SW 1271 (cell line): ENCODE results near the gene ZNF384.
"Not testable (repeated sequence)": the region's sequence is repeated elsewhere in the genome, so short reads cannot be mapped to it uniquely, and the experiment has no call there.

Experiments
- DNase-seq, 2 experiments: peaks; one replicate each; lab custom pipeline; 2025; lab: John Stamatoyannopoulos, UW

ZNF384 gene

DNA sequence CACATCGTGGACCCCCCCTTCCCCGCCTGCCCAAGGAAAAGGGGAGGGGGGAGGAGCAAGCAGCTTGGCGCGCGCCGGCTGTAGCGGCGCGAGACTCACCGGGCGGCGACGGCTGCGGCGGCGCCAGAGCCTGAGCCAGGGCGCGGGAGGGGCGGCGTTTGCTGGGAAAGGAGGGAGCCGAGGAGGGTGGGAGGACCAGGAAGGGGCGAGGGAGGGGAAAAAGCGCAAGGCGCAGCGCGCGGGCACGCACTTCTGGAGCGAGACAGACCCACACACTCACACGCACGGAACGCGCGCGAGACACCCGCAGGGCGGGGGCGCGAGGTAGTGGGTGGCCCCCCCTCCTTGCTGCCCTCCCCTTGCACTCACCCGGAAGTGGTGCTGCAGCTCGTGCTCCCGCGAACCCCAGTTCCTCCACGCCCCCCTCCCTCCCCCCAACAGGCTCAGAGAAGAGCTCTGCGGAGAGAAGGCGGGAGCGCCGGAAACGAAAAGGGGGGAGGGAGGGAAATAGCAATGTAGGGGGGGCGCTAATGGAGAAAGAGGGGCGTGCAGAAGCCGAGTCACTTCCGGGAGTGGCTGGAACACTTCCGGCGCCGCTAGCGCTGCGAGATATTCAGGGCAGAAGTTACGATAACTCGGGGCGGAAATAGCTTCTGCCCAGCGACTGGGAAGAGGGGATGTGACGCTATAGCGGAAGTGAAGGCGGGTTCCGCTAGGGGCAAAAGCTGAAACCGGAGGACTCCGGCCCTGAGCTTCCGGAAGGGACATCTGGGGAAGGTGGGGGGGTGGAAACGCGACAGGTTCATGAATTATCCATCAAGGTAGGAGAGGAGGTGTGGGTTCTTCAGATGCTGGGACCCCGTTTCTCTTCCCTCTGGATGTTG lies at the start of gene ZNF384:
Gene ZNF384, minus strand, starts transcription at position 377 of the 884 bp plus-strand sequence. CDS start 9,855 bp downstream, outside the sequence.
- DNase-seq = peak; percentile 99 to 100

DNA sequence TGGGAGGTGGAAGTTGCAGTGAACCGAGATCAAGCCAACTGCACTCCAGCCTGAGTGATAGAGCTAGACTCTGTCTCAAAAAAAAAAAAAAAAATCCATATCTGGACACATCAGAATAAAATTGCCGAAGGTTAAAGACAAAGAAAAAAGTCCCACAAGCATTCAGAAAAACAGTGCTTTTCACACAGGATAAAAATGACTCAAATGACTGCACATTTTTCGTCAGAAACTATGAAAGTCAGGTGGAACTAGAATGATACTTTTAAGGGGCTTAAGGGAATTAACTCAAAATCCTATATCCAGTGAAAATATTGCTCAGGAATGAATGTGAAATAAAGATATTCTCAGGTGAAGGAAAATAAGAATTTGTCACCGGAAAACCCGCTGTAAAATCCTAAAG lies 47.6 kb upstream of the ZNF384 start:
- no peak for DNase-seq

DNA sequence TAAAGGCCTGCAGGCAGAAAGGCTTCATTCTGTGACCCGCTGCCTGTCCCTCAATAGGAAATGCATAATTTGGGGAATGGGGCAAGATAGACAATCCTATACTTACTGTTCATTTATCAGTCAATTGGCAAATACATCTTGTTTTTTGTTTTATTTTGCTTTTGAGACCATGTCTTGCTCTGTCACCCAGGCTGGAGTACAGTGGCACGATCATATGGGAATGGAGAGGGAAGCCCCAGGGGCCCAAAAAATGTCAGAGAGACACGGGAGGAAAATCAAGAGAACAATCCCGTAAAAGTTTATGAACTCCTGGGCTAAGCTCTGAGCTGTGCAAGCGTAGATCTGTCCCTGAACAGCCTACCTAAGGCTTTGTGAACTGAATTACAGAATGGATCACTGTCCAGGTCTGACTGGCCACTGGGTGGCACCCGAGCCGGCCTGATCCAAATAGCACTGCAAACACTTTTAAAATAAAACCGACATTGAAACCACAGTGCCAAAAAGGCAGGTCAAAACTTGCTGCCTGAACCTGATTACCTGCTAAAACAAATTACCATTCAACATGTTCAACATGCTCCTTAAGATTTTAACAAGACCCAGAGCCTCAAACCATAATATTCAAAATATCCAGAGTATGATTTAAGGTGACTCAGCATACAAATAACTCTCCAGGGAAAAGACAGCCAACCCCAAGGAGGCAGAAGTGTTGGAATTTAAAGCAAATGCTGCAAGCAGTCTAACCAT lies 46.4 kb upstream of the ZNF384 start:
- peak in 1 of 2 experiments; percentile 57 for DNase-seq

DNA sequence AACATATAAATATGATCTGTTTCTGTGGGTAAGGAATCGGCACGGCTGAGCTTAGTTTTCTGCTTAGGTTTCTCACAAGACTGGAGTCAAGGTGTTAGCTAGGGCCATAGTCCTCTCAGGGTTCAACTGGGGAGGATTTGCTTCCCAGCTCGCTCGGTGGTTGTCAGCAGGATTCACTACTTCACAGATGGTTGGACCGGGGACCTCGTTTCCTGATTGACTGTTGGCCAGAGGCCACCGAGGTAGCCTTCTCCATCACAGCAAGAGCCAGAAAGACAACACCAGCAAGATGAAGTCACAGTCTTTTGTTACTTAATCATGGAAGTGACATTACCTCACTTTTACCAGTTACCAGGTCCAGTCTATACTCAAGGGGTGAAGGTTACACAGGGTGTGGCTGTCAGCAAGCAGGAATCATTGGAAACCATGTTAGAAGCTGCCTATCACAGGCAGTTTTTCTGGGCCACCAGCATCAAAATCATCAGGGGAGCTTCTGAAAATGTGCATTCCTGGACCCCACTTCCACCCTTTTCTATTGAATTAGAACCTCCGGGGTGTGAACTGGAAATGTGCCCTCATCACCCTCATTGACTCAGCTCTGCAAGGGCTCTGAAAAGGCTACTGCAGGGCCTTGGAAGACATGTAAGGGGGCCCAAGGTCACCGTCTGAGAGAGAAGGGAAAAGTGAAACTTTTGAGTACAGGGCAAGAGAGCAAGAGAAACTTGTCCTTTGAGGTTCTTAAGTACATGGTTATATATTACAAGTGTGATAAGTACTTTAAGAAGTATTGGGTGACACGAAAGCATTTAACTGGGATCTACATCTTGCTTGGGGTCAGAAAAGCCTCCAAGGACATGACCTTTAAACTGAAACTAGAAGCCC lies 45.6 kb upstream of the ZNF384 start:
- no peak for DNase-seq

DNA sequence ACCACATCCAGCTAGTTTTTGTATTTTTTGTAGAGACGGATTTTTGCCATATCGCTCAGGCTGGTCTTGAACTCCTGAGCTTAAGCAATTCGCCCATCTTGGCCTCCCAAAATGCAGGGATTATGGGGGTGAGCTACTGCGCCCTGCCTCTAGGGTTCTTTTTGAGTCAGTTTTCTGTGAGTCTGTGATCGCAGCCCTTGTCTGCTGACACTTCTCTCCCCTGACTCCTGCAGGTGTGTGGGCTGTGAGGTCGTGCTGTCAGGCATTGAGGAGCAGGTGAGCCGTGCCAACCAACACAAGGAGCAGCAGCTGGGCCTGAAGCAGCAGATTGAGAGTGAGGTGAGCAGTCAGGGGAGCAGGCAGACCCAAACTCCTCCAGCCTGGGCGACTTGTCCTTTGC lies 41.0 kb upstream of the ZNF384 start:
- no peak for DNase-seq

DNA sequence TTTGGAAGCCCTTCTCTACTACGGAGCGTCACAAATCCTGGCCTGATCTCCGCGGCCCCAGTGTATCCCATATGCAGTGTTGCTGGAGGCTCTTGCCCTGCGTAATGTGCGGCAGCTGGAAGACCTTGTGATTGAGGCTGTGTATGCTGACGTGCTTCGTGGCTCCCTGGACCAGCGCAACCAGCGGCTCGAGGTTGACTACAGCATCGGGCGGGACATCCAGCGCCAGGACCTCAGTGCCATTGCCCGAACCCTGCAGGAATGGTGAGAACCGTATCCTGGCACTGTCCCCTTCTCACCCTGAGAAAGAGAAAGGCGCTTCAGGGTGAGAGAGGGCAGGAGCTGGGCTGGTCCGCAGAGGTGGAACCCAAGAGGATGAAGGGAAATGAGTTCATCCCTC lies 40.0 kb upstream of the ZNF384 start:
- no peak for DNase-seq

DNA sequence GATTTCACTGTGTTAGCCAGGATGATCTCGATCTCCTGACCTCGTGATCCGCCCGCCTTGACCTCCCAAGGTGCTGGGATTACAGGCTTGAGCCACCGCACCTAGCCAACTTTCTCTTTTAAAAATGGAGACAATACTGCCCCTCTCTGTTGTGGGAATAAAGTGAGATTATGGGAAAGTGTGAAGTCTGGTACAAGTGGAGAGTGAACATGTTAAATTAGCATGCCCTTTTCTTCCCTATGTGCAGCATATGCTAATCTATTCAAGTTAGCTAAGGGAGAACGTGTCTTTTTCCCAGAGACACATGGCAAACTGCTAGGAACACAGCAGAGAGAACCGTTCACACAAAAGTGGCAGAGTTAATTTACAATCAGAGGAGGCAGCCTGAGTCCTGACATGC lies 36.2 kb upstream of the ZNF384 start:
- DNase-seq = no peak

DNA sequence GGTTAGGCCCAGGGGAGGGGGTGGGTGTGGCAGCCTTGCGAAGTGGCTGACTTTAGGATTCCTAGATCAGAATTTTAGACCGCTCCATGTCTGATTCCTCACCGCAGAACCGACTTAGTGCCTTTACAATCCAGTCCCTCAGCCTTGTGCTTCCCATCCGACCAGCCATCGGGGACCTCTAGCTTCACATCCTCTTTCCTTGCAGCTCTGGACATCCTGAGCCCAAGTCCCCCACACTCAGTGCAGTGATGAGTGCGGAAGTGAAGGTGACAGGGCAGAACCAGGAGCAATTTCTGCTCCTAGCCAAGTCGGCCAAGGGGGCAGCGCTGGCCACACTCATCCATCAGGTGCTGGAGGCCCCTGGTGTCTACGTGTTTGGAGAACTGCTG lies 35.2 kb upstream of the ZNF384 start:
- DNase-seq = peak in 1 of 2 experiments; percentile 59

DNA sequence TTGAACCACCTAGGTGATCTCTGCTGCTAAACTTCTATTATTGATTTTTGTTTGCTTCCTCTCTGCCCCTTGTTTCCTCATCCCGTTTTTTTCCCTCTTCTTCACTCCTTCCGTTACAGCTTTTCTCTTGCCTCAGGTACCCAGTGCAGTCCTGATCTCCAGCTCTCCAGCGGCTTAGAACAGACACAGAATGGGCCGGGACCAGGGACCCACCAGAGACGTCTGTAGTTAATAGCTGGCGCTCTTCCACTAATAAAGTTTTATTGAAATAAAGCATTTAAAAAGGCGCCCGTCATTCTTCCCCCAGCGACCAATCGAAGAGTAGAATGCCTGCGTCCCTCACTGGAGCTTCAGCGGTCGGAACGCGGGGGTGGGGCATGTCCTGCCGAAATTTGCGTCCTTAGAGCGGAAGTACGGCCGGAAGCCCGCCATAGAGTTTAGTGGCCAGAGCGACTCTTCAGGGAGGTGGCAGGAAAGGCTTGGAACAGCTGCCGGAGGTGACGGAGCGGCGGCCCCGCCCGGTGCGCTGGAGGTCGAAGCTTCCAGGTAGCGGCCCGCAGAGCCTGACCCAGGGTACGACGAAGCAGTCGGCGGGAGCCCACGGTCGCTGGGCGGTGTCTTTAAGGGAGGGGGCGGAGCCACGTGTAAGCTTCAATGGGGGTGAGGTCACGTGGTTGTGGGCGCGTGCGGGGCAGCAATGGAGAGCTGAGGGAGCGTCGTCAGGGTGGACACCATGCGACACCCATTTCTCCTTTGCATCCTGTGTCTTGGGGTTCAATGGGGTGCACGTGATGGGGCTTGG lies 34.6 kb upstream of the ZNF384 start, which contains the start of gene COPS7A:
Gene COPS7A, plus strand, starts transcription at position 440 of the 802 bp plus-strand sequence. CDS start 611 bp downstream, outside the sequence.
- peak; percentile 98 to 99 for DNase-seq

DNA sequence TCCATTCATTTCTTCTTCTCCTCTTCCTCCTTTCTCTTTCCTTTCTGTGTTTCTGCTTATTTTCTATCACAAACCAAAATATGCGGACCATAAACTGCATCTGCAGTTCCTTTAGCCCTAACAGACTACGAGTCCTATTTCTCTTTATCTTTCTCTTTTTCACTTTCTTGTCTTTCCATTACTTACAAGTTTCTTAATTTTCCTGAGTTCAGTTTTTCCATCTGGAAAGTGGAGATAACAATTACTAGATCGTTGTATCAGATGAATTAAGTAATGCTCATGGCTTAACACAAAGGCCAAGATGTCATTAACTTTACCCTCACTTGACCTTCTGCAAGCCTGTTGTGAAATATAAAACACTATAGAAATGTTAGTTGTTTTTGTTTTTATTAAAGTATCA lies 33.7 kb upstream of the ZNF384 start:
- no peak for DNase-seq

DNA sequence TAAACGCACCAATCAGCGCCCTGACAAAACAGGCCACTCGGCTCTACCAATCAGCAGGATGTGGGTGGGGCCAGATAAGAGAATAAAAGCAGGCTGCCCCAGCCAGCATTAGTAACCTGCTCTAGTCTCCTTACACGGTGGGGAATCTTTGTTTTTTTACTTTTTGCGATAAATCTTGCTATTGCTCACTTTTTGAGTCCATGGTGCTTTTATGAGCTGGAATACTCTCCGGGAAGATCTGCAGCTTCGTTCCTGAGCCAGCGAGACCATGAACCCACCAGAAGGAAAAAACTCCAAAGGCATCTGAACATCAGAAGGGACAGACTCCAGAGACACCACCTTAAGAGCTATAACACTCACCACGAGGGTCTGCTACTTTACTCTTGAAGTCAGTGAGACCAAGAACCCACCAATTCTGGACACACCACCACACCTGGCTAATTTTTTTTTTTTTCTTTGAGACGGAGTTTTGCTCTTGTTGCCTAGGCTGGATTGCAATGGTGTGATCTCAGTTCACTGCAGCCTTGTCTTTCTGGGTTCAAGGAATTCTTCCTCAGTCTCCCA lies 27.8 kb upstream of the ZNF384 start:
- DNase-seq = no peak

DNA sequence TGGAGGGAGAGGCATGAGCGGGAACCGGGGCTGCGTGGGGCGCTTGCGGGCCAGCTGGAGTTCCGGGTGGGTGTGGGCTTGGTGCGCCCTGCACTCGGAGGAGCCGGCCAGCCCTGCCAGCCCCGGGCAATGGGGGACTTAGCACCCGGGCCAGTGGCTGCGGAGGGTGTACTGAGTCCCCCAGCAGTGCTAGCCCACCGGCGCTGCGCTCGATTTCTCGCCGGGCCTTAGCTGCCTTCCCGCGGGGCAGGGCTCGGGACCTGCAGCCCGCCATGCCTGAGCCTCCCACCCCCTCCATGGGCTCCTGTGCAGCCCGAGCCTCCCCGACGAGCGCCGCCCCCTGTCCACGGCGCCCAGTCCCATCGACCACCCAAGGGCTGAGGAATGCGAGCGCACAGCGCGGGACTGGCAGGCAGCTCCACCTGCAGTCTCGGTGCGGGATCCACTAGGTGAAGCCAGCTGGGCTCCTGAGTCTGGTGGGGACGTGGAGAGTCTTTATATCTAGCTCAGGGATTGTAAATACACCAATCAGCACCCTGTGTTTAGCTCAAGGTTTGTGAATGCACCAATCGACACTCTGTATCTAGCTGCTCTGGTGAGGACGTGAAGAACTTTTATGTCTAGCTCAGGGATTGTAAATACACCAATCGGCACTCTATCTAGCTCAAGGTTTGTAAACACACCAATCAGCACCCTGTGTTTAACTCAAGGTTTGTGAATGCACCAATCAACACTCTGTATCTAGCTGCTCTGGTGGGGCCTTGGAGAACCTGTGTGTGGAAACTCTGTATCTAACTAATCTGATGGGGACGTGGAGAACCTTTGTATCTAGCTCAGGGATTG lies 27.1 kb upstream of the ZNF384 start:
- not testable (repeated sequence) for DNase-seq

DNA sequence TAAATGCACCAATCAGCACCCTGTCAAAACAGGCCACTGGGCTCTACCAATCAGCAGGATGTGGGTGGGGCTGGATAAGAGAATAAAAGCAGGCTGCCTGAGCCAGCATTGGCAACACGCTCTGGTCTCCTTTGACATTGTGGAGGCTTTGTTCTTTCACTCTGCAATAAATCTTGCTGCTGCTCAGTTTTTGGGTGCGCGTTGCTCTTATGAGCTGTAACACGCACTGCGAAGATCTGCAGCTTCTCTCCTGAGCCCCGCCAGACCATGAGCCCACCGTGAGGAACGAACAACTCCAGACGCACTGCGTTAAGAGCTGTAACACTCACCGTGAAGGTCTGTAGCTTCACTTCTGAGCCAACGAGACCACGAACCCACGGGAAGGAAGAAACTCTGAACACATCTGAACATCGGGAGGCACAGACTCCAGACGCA lies 19.8 kb upstream of the ZNF384 start:
- DNase-seq = no peak

DNA sequence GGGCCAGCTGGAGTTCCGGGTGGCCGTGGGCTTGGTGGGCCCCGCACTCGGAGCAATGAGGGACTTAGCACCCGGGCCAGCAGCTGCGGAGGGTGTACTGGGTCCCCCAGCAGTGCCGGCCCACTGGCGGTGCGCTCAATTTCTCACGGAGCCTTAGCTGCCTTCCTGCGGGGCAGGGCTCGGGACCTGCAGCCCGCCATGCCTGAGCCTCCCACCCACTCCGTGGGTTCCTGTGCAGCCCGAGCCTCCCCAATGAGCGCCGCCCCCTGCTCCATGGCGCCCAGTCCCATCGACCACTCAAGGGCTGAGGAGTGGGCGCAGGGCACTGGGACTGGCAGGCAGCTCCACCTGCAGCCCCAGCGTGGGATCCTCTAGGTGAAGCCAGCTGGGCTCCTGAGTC lies 19.2 kb upstream of the ZNF384 start:
- not testable (repeated sequence) for DNase-seq

DNA sequence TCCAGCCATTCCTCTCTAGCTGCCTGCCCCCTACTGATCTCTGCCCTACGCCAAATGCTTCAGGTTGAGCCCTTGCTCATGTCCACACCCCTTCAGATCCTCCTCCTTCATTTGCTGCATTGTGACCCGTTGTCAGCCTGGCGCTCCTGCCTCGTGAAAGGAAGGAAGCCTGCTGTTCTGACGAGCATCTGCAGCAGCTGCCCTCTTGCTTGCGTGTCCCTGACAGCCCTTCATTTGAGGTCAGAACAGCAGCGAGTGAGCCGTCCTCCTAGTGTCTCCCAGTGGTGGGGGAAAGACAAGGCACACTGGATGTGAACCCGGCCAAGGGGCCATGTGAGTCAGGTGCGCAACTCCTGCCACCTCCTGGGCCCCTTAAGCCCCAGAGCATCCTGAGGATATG lies 14.5 kb upstream of the ZNF384 start:
- DNase-seq = no peak

DNA sequence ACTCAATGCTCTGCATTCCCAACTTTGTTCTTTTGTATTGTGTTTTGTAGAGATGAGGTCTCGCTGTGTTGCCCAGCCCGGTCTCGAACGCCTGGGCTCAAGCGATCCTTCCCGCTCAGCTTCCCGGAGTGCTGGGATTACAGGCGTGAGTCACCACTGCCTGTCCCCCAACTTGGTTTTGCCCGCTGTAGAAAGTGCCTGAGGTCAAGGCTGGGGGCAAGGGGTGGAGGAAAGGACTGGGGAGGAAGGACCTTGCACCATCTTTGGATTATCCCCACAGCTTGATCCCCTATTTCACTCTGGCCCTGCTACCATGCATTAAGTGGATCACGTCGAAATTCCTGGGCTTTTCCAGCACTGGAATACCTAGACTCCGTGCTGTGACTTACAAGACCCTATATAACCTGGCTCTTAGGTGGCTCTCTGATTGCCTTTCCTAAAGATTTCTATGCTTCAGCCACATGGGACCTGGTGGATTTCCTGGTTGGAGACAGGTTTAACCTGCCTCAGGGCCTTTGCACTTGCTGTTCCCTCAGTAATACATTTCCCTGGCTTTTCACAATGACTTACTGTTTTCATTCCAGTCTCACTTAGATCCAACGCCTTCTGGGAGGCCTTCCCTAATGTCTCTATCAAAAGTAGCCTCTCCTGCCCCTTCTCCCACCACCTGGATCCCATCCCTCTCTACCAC lies 12.0 kb upstream of the ZNF384 start:
- no peak for DNase-seq

DNA sequence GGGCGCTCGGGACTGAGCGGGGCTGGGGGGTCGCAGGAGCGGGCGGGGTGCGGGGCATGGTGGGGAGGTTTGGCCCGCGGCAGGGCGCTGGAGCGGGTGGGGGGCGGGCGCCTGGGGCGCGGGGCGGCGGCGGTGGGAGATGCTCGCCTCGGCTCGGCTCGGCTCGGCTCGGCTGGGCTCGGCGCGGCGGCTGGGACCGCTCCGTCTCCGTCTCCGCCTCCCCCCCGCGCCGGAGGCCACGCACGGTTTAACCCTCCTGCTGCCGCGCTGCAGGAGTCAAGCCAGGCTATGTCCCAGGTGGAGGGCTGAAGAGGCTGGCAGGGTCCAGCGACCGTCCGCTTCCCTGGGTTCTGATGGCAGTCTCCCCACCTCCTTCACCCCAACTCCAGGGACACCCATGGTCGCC lies 11.5 kb upstream of the ZNF384 start, which contains the start of gene PIANP:
Gene PIANP, minus strand, starts transcription at position 170 of the 406 bp plus-strand sequence. CDS start 2,754 bp downstream, outside the sequence.
- no peak for DNase-seq

DNA sequence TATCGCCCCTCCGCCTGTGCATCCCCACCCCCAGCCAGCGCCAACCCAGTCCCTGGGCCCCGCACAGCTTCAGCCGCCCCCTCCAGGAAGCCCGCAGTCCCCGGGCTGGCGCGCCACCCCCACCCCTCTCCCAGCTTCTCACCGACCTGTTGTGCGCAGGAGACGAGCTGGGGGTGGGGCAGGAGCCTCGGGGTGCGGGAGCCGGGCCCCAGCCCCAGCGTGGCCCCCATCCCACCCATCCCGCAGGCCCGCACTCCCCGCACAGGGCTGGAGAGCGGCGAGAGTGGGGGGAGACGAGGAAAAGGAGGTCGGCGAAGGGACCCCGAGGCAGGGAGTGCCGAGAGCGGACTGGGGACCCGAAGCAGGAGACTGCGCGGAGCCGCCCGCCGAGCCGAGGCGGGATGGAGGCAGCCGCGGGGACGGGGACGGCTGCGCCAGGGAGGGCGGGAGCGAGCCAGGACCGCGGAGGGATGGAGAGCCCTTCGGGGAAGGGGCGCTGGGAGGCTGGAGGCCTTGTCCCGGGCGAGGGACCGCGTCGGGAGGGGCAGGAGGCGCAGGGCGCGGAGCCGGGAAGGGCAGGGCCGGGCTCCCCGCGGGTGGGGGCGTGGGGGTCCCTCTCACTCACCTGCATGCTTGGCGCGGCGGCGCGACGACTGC lies 10.9 kb upstream of the ZNF384 start:
- no peak for DNase-seq
